HG03469 (cell line): ENCODE results near the gene LCMT1.

Experiments used
- ATAC-seq: cut with Tn5 transposase; IDR thresholded peaks from one replicate; pipeline ENCODE4 v1.9.1; 2021; ENCODE audit warnings: mild to moderate bottlenecking, moderate library complexity, moderate number of reproducible peaks; ENCODE audit not compliant: unreplicated experiment

Gene LCMT1

GRCh38 chr16:25187491-25187795 is 75.9 kb downstream of the LCMT1 start:
- ATAC-seq = no peak

DNA sequence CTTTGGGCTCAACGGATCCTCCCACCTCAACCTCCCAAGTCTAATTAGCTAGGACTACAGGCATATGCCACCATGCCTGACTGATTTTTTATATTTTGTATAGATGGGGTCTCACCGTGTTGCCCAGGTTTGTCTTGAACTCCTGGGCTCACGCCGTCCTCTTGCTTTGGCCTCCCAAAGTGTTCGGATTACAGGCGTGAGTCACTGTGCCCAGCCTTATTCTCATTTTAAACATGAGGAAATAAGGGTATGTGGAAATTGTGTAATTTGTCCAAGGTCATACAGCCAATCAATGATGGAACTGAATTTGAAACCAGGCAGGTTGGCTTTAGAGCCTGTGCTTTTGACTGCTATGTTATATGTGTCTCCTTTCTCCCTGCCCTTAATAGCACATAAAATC is 77.8 kb downstream of the LCMT1 start:
- no peak for ATAC-seq

DNA sequence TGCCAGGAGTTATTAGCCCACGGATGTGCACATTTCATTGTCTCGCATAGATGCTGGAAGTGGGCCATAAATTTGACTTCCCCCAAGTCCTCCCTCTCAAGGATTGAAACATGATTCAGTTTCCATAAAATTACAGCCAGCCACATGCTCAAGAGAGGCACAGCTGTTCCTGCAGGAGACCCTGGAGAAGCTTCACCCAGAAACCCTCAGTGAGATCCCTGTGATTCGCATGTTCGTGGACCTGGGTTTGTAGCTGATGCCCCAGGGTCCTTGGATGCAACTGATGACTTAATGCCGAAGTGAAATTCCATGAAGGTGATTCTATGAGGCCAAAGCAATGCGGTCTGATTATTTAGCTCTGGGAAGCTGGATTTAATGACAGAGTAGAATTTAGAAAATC is 80.6 kb downstream of the LCMT1 start:
- ATAC-seq = no peak

DNA sequence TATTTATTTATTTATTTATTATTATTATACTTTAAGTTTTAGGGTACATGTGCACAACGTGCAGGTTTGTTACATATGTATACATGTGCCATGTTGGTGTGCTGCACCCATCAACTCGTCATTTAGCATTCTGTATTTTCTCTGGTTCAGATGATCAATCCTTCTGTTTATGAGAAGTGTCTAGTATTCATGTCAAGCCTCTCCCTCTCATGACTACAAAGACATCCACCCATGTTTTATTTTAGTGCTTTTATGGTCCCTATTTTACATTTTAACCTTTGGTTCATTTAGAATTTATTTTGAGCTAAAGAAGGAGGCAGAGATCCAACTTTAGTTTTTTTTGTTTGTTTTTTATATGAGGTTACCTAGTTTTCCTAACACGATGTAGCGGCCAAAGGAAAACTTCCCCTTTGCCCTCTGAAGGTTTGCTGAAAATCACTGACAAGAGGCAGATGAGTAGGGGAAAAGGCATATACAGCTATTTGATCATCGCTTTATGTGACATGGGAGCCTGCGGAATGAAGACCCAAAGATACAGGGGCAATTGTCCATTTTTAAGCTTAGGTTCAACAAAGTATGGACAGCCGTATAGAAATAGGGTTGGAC is 82.8 kb downstream of the LCMT1 start:
- ATAC-seq = no peak

- ATAC-seq = no peak
Observed at GRCh38 chr16:25198021-25198420, 86.5 kb downstream of the LCMT1 start.

GRCh38 chr16:25199457-25199856 is 87.9 kb downstream of the LCMT1 start:
- ATAC-seq = no peak

- ATAC-seq = no peak
Observed at GRCh38 chr16:25210758-25211157, 99.2 kb downstream of the LCMT1 start.

GRCh38 chr16:25212636-25213035 is 101.1 kb downstream of the LCMT1 start:
- ATAC-seq = no peak

- no peak for ATAC-seq
Observed at GRCh38 chr16:25213709-25214397, 102.3 kb downstream of the LCMT1 start.

GRCh38 chr16:25217112-25217511 is 105.6 kb downstream of the LCMT1 start:
- no peak for ATAC-seq

DNA sequence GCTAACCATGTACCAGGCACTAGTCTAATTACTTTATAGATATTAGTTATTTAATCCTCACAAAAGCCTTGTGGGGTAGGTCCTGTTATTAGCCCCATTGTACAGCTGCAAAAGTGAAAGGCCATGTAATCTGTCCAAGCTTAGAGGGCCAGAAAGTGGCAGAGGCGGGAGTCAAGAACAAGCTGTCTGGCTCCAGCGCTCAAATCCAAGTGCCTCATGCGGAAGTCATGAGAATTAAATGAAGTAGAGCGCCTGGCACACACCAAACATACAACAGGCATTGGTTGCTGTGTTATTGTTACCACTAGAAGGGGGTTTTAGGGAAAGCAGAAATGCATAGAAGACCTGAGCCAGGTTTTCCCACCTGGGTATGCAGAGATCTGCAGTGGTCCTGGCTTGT is 106.4 kb downstream of the LCMT1 start:
- no peak for ATAC-seq

- ATAC-seq = no peak
Observed at GRCh38 chr16:25219070-25219737, 107.7 kb downstream of the LCMT1 start.

GRCh38 chr16:25222959-25223358 is 111.4 kb downstream of the LCMT1 start:
- ATAC-seq = no peak

- ATAC-seq = no peak
Observed at GRCh38 chr16:25223964-25224363, 112.4 kb downstream of the LCMT1 start.

DNA sequence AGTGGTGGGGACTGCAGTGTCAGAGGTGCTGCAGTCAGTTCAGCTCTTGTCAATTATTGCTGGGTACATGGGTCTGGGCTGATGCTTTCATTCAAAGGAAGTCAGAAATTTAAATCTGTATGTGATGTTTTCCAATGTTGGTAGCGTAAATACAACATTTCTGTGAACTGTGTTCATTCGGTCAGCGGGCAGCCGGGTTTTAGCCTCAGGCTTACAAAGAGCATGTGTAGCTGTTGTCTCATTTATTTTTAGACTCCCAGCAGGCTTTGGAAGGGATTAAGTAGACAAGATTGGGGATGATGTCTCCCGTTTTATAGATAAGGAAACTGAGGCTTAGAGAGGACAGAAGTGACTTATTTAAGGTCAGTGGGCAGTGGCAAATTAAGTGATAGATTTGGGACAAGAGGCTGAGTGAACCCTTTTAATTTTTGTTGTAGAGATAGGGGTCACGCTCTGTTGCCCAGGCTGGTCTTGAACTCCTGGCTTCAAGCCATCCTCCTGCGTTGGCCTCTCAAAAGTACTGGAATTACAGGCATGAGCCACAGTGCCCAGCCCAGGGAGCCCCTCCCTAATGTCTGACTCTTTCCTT is 113.3 kb downstream of the LCMT1 start:
- ATAC-seq = no peak
